Measurements from ENCODE around the gene FARS2. TPM values are rescaled to one million over a fixed set of nuclear protein-coding genes. Genes with fewer than 3 reads are reported as not detected.

The FARS2 gene
- total RNA-seq, 1 donor from 2014 or later, result 23.3 TPM

DNA sequence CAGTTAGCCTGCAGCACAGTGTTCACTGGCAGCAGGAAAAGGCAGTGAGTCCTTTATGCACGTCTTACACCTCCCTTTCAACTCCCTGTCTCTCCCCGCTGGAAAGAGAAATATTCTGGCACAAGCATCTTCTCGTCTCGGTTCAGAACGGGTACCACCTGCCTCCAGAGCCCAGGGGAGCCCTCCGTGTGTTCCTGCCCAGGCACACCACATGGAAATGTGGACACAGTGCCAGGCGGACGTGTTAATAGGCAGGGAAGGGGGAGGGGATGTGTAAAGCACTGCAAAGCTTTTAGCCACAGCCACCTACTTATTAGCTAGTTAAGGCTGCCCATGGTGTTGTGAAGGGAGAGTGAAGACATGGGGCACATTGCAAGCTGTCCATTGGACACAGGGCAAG, 219.7 kb downstream of the FARS2 start:
- Mint-ChIP-seq H3K4me3 (no peak overlapping the region), H3K36me3 (ENCODE audit: low read depth) (no peaks in the 10 kb centered on the region), H3K27ac (ENCODE audit: unreplicated experiment) (peak overlapping the region; percentile 23), H3K27me3 (ENCODE audit: low read depth) (no peaks in the 10 kb centered on the region), H3K9me3 (no peaks in the 10 kb centered on the region), H3K4me1 (peaks cover 15% of the 10 kb centered on the region)
- TF ChIP-seq, protein P1, sequence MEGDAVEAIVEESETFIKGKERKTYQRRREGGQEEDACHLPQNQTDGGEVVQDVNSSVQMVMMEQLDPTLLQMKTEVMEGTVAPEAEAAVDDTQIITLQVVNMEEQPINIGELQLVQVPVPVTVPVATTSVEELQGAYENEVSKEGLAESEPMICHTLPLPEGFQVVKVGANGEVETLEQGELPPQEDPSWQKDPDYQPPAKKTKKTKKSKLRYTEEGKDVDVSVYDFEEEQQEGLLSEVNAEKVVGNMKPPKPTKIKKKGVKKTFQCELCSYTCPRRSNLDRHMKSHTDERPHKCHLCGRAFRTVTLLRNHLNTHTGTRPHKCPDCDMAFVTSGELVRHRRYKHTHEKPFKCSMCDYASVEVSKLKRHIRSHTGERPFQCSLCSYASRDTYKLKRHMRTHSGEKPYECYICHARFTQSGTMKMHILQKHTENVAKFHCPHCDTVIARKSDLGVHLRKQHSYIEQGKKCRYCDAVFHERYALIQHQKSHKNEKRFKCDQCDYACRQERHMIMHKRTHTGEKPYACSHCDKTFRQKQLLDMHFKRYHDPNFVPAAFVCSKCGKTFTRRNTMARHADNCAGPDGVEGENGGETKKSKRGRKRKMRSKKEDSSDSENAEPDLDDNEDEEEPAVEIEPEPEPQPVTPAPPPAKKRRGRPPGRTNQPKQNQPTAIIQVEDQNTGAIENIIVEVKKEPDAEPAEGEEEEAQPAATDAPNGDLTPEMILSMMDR (conservative IDR thresholded peaks at IDR 0.05), result no peak
- no peak for DNase-seq (ENCODE audit: low read depth, low spot score)

DNA sequence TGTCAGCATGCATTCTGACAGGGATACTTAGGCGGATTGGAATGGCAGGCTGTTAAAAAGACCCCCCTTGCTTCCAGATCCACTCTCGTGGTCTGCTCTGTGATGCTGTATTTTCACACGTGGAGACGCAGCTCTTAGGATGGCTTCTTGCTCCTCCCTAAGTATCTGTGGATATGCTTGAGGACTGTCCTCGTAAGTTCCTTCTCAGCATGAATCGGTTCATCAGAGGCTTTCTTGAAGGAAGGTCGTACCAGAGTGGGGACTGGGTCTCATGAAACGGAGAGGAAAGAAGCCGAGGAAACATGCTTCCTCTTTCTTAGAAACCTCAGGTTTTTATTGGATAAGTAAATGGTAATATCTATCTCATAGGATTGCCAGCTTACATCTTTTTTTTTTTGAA, 220.4 kb downstream of the FARS2 start:
- Mint-ChIP-seq H3K27me3 (ENCODE audit: low read depth) (no peaks in the 10 kb centered on the region), H3K4me3 (no peak overlapping the region), H3K9me3 (no peaks in the 10 kb centered on the region), H3K4me1 (peaks cover 15% of the 10 kb centered on the region), H3K27ac (ENCODE audit: unreplicated experiment) (peak overlapping the region; percentile 28), H3K36me3 (ENCODE audit: low read depth) (no peaks in the 10 kb centered on the region)
- no peak for DNase-seq (ENCODE audit: low read depth, low spot score)
- TF ChIP-seq, protein P1 (conservative IDR thresholded peaks at IDR 0.05), result no peak

DNA sequence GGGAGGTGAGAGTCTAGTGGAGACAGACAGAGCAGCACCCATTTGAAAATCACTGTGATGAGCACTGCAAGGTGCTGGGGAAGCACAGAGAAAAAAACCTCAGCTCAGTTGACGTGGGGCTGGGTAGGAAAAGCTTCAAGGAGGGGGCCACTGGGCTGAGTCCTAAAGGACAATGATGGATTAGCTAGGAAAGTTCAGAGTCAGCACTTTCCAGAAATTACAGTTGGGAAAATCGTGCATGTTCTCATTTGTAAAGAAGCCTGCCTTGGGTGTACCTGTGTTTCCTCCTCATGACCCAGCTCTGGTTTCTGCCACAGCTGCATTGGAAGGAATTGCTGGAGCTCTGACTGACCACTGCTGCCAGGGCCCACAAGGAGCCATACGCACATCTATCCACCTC, 221.3 kb downstream of the FARS2 start:
- Mint-ChIP-seq H3K9me3 (no peaks in the 10 kb centered on the region), H3K27me3 (ENCODE audit: low read depth) (no peaks in the 10 kb centered on the region), H3K4me1 (peaks cover 15% of the 10 kb centered on the region), H3K36me3 (ENCODE audit: low read depth) (no peaks in the 10 kb centered on the region), H3K4me3 (no peak overlapping the region), H3K27ac (ENCODE audit: unreplicated experiment) (no peak overlapping the region)
- TF ChIP-seq, protein P1 (conservative IDR thresholded peaks at IDR 0.05), result no peak
- no peak for DNase-seq (ENCODE audit: low read depth, low spot score)

DNA sequence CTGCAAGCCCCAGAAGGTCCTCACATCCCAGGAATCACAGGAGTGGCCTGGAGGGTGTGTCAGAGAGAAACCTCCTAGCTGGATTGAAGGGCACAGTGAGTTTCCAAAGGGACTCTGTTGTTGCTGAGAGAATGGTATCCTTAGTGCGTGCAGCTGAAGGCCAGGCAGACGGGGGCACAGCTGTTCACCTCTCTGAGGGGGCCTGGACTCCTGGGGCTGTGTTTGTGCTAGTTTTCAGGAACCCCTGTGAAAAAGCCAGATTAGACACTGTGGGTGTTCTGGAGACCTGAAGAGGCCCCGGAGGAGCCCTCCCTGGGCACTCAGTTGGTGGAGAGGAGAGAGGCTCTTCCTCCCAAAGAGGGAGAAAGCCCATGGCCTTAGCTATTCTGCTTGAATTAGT, 223.4 kb downstream of the FARS2 start:
- TF ChIP-seq, protein P1 (conservative IDR thresholded peaks at IDR 0.05), result no peak
- H3K4me1 Mint-ChIP-seq, result peaks cover 15% of the 10 kb centered on the region
- no peaks in the 10 kb centered on the region for H3K36me3 Mint-ChIP-seq (ENCODE audit: low read depth)
- no peak for DNase-seq (ENCODE audit: low read depth, low spot score)
- no peak overlapping the region for H3K4me3 Mint-ChIP-seq
- H3K27ac Mint-ChIP-seq (ENCODE audit: unreplicated experiment), result no peak overlapping the region
- no peaks in the 10 kb centered on the region for H3K9me3 Mint-ChIP-seq
- H3K27me3 Mint-ChIP-seq (ENCODE audit: low read depth), result no peaks in the 10 kb centered on the region

DNA sequence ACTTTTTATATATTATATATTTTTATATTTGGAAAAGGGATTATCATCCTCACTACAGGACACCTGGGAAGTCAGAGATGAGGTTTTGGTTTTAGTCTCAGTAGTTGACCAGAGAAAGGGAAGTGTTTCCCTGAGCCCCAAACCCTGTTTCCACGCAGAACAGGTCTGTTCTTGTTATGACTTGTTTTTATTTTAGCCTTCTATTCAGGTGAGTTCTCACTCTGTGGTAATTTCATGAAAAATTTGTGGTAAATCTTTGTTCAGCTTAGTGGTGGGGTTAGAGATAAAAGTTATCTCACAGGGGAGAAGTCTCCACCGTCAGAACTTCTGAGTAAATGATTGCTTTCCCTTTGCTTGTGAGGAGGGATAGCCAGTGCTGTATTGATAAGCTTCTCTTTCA, 224.9 kb downstream of the FARS2 start:
- DNase-seq (ENCODE audit: low read depth, low spot score), result no peak
- no peak overlapping the region for H3K27ac Mint-ChIP-seq (ENCODE audit: unreplicated experiment)
- H3K36me3 Mint-ChIP-seq (ENCODE audit: low read depth), result peaks cover 2% of the 10 kb centered on the region
- H3K4me3 Mint-ChIP-seq, result no peak overlapping the region
- H3K4me1 Mint-ChIP-seq, result peaks cover 9% of the 10 kb centered on the region
- no peaks in the 10 kb centered on the region for H3K27me3 Mint-ChIP-seq (ENCODE audit: low read depth)
- TF ChIP-seq, protein P1 (conservative IDR thresholded peaks at IDR 0.05), result no peak
- H3K9me3 Mint-ChIP-seq, result no peaks in the 10 kb centered on the region

All from neural crest cell (in vitro differentiated cells).